ENCODE data around the gene AP3B1.

AP3B1 gene

GRCh38 chr5:78002690-78003089 lies 291.8 kb downstream of the AP3B1 start:
- TF ChIP-seq EZH2 (IDR thresholded peaks at IDR 0.05; ENCODE audit: borderline replicate concordance, low read length): no peak
- no peak overlapping the region for H3K4me2 ChIP-seq (ENCODE audit: low read length)
- H4K20me1 ChIP-seq (ENCODE audit: insufficient read depth, low read length): no peaks in the 10 kb centered on the region
- H3K27me3 ChIP-seq (ENCODE audit: insufficient read depth, low read length): no peaks in the 10 kb centered on the region
- H3K27ac ChIP-seq (ENCODE audit: low read depth, low read length, poor library complexity, severe bottlenecking): no peak overlapping the region
- H2AFZ ChIP-seq (ENCODE audit: low read length): no peak overlapping the region
- H3K9me2 ChIP-seq (ENCODE audit: low read depth, low read length): no peaks in the 10 kb centered on the region
- H3K79me2 ChIP-seq (ENCODE audit: insufficient read depth, low read length): no peaks in the 10 kb centered on the region
- peaks cover 11% of the 10 kb centered on the region for H3K4me1 ChIP-seq (ENCODE audit: insufficient read depth, low read length, severe bottlenecking)
- H3K36me3 ChIP-seq (ENCODE audit: insufficient read depth, low read length): 0 out of 2 replicates have a peak, but pooled peaks cover 6% of the 10 kb centered on the region
- no peak overlapping the region for H3K4me3 ChIP-seq (ENCODE audit: low read depth, low read length, poor library complexity, severe bottlenecking)
- H3K9ac ChIP-seq (ENCODE audit: low read length): no peak overlapping the region
- no peaks in the 10 kb centered on the region for H3K9me3 ChIP-seq (ENCODE audit: low read length)
- H3F3A ChIP-seq (ENCODE audit: insufficient read depth, low read length): no peaks in the 10 kb centered on the region

GRCh38 chr5:78001197-78001596 lies 293.3 kb downstream of the AP3B1 start:
- Histone ChIP-seq H3K27ac (ENCODE audit: low read depth, low read length, poor library complexity, severe bottlenecking) (no peak overlapping the region), H3K9me3 (ENCODE audit: low read length) (no peaks in the 10 kb centered on the region), H3K9ac (ENCODE audit: low read length) (no peak overlapping the region), H3K36me3 (ENCODE audit: insufficient read depth, low read length) (0 out of 2 replicates have a peak, but pooled peaks cover 6% of the 10 kb centered on the region), H3K79me2 (ENCODE audit: insufficient read depth, low read length) (no peaks in the 10 kb centered on the region), H2AFZ (ENCODE audit: low read length) (no peak overlapping the region), H3K4me1 (ENCODE audit: insufficient read depth, low read length, severe bottlenecking) (peaks cover 11% of the 10 kb centered on the region), H3K4me2 (ENCODE audit: low read length) (no peak overlapping the region), H4K20me1 (ENCODE audit: insufficient read depth, low read length) (no peaks in the 10 kb centered on the region), H3K9me2 (ENCODE audit: low read depth, low read length) (no peaks in the 10 kb centered on the region), H3K4me3 (ENCODE audit: low read depth, low read length, poor library complexity, severe bottlenecking) (no peak overlapping the region), H3F3A (ENCODE audit: insufficient read depth, low read length) (no peaks in the 10 kb centered on the region), H3K27me3 (ENCODE audit: insufficient read depth, low read length) (no peaks in the 10 kb centered on the region)
- TF ChIP-seq CTCF (IDR thresholded peaks at IDR 0.05; ENCODE audit: low read length): no peak
- no peak for TF ChIP-seq EZH2 (IDR thresholded peaks at IDR 0.05; ENCODE audit: borderline replicate concordance, low read length)

GRCh38 chr5:78000191-78000590 lies 294.3 kb downstream of the AP3B1 start:
- Histone ChIP-seq H3K4me3 (ENCODE audit: low read depth, low read length, poor library complexity, severe bottlenecking) (no peak overlapping the region), H3K27me3 (ENCODE audit: insufficient read depth, low read length) (no peaks in the 10 kb centered on the region), H3F3A (ENCODE audit: insufficient read depth, low read length) (no peaks in the 10 kb centered on the region), H3K9me2 (ENCODE audit: low read depth, low read length) (no peaks in the 10 kb centered on the region), H3K27ac (ENCODE audit: low read depth, low read length, poor library complexity, severe bottlenecking) (no peak overlapping the region), H3K9ac (ENCODE audit: low read length) (no peak overlapping the region), H3K36me3 (ENCODE audit: insufficient read depth, low read length) (0 out of 2 replicates have a peak, but pooled peaks cover 6% of the 10 kb centered on the region), H3K4me2 (ENCODE audit: low read length) (no peak overlapping the region), H3K9me3 (ENCODE audit: low read length) (no peaks in the 10 kb centered on the region), H3K79me2 (ENCODE audit: insufficient read depth, low read length) (no peaks in the 10 kb centered on the region), H2AFZ (ENCODE audit: low read length) (no peak overlapping the region), H3K4me1 (ENCODE audit: insufficient read depth, low read length, severe bottlenecking) (peaks cover 11% of the 10 kb centered on the region), H4K20me1 (ENCODE audit: insufficient read depth, low read length) (no peaks in the 10 kb centered on the region)
- TF ChIP-seq EZH2 (IDR thresholded peaks at IDR 0.05; ENCODE audit: borderline replicate concordance, low read length) (no peak), CTCF (IDR thresholded peaks at IDR 0.05; ENCODE audit: low read length) (no peak)

- Histone ChIP-seq H3K27ac (ENCODE audit: low read depth, low read length, poor library complexity, severe bottlenecking) (no peak overlapping the region), H3K9me3 (ENCODE audit: low read length) (no peaks in the 10 kb centered on the region), H4K20me1 (ENCODE audit: insufficient read depth, low read length) (no peaks in the 10 kb centered on the region), H3K36me3 (ENCODE audit: insufficient read depth, low read length) (0 out of 2 replicates have a peak, but pooled peaks cover 6% of the 10 kb centered on the region), H3K27me3 (ENCODE audit: insufficient read depth, low read length) (no peaks in the 10 kb centered on the region), H3F3A (ENCODE audit: insufficient read depth, low read length) (no peaks in the 10 kb centered on the region), H2AFZ (ENCODE audit: low read length) (no peak overlapping the region), H3K9me2 (ENCODE audit: low read depth, low read length) (no peaks in the 10 kb centered on the region), H3K4me3 (ENCODE audit: low read depth, low read length, poor library complexity, severe bottlenecking) (no peak overlapping the region), H3K79me2 (ENCODE audit: insufficient read depth, low read length) (no peaks in the 10 kb centered on the region), H3K4me2 (ENCODE audit: low read length) (no peak overlapping the region), H3K4me1 (ENCODE audit: insufficient read depth, low read length, severe bottlenecking) (peaks cover 11% of the 10 kb centered on the region), H3K9ac (ENCODE audit: low read length) (no peak overlapping the region)
- no peak for TF ChIP-seq CTCF (IDR thresholded peaks at IDR 0.05; ENCODE audit: low read length)
- TF ChIP-seq EZH2 (IDR thresholded peaks at IDR 0.05; ENCODE audit: borderline replicate concordance, low read length): no peak
Measured at GRCh38 chr5:77999399-77999798, 295.1 kb downstream of the AP3B1 start.

All from OCI-LY1 (cell line).